Suppressor macrophage treated with lipopolysaccharide for 4 hours (primary cell): ENCODE data around the gene AHSG.
A peak's percentile ranks its signal among the peaks of the same experiment; 100 is the strongest.

ENCODE experiments used
- DNase-seq: peaks from one replicate; pipeline ENCODE4 v3.0.0-alpha.2; 2020

The AHSG gene

DNA sequence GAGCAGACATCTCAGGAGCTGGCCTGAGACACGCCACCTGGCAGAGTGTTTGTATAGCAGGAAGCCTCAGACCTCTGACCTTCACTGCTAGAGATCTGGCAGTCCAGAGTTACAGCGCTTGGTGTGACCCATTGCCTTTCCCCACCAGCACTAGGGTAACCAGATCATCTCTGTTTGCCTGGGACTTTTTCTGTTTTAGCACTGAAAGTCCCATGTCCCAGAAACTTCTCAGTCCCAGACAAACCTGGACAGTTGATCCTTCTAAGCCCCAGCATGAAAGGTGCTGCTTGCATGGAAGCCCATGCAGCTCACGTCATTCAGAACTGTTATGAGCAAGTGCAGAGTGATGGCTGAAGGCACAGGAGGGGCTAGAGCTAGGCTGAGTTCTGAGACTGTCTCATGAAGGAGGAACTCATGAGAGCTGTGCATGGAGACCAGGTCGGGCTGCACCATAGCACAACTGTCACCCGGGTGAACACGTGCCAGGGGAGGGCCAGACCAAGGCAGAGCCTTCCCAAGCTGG lies 18.2 kb upstream of the AHSG start:
- DNase-seq, result no peak

- no peak for DNase-seq
Observed at GRCh38 chr3:186596568-186597287, 16.1 kb upstream of the AHSG start.

- DNase-seq, result no peak
Observed at GRCh38 chr3:186598108-186598784, 14.6 kb upstream of the AHSG start.

DNA sequence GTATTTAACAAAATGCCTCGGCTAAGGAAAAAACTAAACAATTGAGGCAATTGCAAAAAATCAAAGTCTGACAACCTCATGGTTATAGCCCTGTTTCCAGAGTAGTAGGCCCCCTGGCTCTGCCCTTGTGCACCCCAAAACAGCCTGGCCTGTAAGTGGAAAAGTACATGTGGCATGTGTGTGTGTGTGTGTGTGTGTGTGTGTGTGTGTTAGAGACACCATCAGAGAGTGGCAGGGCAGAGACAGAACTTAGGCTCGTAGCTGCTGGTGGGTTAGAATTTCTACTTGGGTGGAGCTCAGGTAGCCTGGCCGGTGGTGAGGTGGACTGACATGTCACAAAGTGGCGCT lies 14.1 kb upstream of the AHSG start:
- no peak for DNase-seq

- DNase-seq, result no peak
Observed at GRCh38 chr3:186599142-186599784, 13.6 kb upstream of the AHSG start.

- no peak for DNase-seq
Observed at GRCh38 chr3:186599785-186600166, 13.1 kb upstream of the AHSG start.

- DNase-seq, result no peak
Observed at GRCh38 chr3:186600896-186601295, 12.0 kb upstream of the AHSG start.

- no peak for DNase-seq
Observed at GRCh38 chr3:186603159-186603558, 9.7 kb upstream of the AHSG start.

- DNase-seq, result no peak
Observed at GRCh38 chr3:186605078-186605477, 7.8 kb upstream of the AHSG start.

GRCh38 chr3:186605561-186606545 lies 7.0 kb upstream of the AHSG start:
- no peak for DNase-seq

GRCh38 chr3:186608624-186609215 lies 4.1 kb upstream of the AHSG start:
- DNase-seq, result no peak

GRCh38 chr3:186609247-186609868 lies 3.5 kb upstream of the AHSG start:
- DNase-seq, result peak; percentile 17

DNA sequence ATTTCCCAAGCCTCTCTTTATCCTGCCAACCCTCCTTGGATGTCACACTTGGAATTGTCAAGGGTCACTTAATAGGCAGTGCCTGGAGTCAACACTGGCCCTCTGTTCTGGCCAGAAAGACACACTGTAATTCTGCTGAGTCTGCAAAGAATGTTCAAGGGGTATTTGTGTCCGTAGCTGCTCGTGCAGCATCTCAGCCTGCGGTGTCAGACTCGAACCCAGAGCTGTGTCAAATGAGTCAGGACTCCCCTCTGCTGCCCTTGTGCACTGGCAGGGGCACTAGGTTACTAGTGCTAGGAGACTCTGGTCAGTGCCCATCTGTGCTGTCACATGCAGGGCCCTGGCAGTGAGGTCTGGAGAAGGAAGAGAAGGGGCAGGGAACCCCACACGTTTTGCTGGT lies 795 bp upstream of the AHSG start:
- no peak for DNase-seq

- no peak for DNase-seq
Observed at GRCh38 chr3:186613637-186614265, 891 bp downstream of the AHSG start.

DNA sequence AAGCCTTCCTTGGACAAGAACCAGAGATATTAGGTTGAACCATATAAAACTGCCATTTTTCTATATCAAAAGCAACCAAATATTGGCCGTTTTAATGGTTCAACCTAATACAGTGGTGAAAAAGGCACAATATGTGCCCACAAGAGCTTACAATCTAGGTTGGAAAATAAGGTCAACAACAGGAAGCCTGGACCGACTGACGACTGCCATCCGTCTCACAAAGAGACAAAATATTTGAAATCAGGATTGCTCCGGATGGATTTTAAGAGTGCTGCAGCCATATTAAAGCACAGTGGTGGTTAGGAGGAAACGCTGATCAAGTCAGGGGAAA lies 1.4 kb downstream of the AHSG start:
- no peak for DNase-seq

DNA sequence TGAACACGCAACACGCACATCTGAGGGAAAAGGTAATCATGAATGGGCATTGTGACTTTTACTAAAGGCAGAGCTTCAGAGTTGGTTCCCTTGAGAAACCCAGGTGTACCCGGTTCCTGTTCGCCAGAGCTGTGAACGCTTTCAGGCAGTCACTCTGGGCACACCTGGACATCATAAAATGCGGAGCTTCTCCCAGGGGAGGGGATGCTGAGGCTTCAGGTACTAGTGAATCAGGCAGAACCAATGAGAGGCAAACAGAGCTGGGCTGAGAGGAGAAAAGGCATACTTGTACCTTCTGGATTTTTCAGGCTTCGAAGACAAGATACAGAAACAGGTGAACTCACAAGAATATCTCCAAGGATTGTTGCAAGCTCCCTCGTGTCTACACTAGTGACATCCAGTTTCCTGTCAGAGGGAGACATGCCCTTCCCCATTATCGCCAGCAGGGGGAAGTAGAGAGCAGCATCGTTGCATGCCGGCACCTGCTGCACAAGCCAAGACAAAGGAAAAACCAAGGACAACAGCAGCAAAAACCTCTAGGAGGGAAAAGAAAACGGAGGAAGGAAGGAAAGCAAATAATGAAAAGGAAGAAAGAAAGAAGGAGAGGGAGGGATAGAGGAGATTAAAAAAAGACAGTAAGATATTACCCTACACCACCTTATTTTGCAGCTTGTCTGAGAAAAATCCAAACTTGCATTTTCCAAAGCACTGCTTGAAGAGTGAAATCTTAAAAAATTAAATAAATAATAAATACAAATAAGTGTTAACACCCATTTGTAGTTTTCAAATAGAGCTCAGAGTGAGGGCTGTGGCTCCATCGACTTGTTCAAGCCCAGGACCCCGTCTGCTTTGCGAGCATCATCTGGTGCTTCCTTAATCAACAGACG lies 2.0 kb downstream of the AHSG start:
- DNase-seq, result peak; percentile 78

DNA sequence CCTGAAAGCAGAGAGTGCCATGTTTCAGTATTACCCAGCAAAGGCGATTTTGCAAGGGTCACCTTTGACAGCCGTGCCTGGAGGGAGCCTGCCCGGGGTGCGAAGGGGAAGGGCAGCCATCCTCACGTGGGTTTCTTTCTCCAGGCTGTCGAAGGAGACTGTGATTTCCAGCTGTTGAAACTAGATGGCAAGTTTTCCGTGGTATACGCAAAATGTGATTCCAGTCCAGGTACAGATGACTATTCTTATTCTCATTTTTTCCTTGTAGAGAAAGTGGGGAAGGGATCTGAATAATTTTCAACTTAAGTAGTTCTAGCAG lies 3.4 kb downstream of the AHSG start:
- DNase-seq, result no peak

GRCh38 chr3:186617036-186617946 lies 4.4 kb downstream of the AHSG start:
- peak; percentile 87 for DNase-seq

DNA sequence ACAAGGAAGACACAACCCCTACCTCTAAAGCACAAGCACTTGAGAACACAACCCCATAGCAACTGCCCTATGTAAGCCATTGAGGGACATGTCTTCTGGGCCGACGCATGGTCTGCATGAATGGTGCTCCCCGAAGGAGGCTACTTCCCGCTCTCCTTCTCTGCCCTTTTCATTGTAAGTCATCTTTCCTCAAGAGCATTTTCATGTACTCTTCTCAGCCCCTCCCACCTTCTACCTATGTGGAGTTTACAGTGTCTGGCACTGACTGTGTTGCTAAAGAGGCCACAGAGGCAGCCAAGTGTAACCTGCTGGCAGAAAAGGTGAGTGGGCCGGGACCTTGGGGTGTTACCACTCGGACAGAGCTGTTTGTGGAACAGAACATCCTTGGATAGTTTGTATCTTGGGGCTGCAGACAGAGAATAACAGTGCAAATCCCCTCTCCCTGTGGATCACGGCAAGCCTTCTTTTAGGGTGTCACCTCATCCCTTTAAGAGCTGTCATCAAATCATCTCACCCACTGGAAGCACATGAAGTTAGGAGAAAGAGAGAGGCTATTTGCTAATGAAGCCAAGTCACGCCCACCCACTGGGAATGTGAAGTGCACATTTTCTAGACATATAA lies 5.6 kb downstream of the AHSG start:
- DNase-seq, result no peak
